Adrenal gland (tissue), 12 donors: ENCODE data around the gene ZNF714. TPM values are rescaled to one million over a fixed set of nuclear protein-coding genes. Genes with fewer than 3 reads are reported as not detected.

Experiments
- DNase-seq, 7 donors: peaks; one replicate each; pipeline ENCODE4 v3.0.0-alpha.2; 2019 to 2020
- H3K27ac ChIP-seq, 5 donors: fragments of 200-600 bp; sonication (generic) in 4 of 5; 1 replicate in 3 of 5; 2 replicates in 2 of 5; pipeline versions ENCODE4 v1.5.1 to v1.8.0; 2016 to 2020; ENCODE audit warnings: mild to moderate bottlenecking in 1 of 5
- H3K27me3 ChIP-seq: fragments of 200-600 bp; 2 replicates; pipeline ENCODE4 v1.8.0; 2021
- H3K36me3 ChIP-seq, 2 donors: fragments of 200-600 bp; replicated peaks in 1 of 2; 1 replicate in 1 of 2; 2 replicates in 1 of 2; pipeline versions ENCODE4 v1.5.1 to v1.8.0; 2018 to 2022
- H3K4me1 ChIP-seq, 2 donors: fragments of 200-600 bp; replicated peaks in 1 of 2; 1 replicate in 1 of 2; 2 replicates in 1 of 2; pipeline versions ENCODE4 v1.5.1 to v1.8.0; 2018 to 2021
- H3K4me3 ChIP-seq, 4 donors: fragments of 200-600 bp; sonication (generic) in 3 of 4; one replicate each; pipeline ENCODE4 v1.5.1; 2016 to 2018
- H3K9me3 ChIP-seq, 3 donors: fragments of 200-600 bp; sonication (generic) in 1 of 3; replicated peaks in 1 of 3; 1 replicate in 2 of 3; 2 replicates in 1 of 3; pipeline versions ENCODE4 v1.5.1 to v1.8.0; 2016 to 2021
- CTCF ChIP-seq, 6 experiments: fragments of 450-650 bp in 4 of 6; fragments of 200-600 bp in 2 of 6; sonication (generic) in 1 of 6; IDR thresholded peaks; 1 replicate in 5 of 6; 2 replicates in 1 of 6; pipeline versions ENCODE4 v1.5.1 to v1.8.0; 2016 to 2021; ENCODE audit warnings: antibody characterized with exemption in 6 of 6, mild to moderate bottlenecking in 2 of 6, moderate library complexity in 1 of 6
- POLR2A ChIP-seq, 2 donors: fragments of 450-650 bp; IDR thresholded peaks; one replicate each; pipeline ENCODE4 v1.6.1; 2017; ENCODE audit warnings: antibody characterized with exemption in 2 of 2, mild to moderate bottlenecking in 2 of 2, moderate library complexity in 1 of 2
- WGBS, 4 donors: extraction: QIAGEN DNeasy Blood & Tissue Kit in 2 of 4; methylation state at CpG; one replicate each; pipeline versions ENCODE4 v1.1.5 to v1.1.7; 2013 to 2017; 5-methylcytosine and 5-hydroxymethylcytosine counted together
- intact Hi-C, 2 donors: fragments of 100-400 bp; cut with DNase I; formaldehyde crosslinking; loops; one replicate each; pipeline versions ENCODE4 v1.14.1 to v1.15.0; 2022 to 2023
- polyA plus RNA-seq, 3 donors: library from polyadenylated mRNA; stranded (reverse); fragments of 200-250 nt in 2 of 3; fragments of 350-450 nt in 1 of 3; fragmentation: Illumina TruSeq in 1 of 3; extraction: RNeasy Lipid Tissue Mini Kit (QIAGEN cat#74804) in 1 of 3; gene quantifications; one replicate each; pipeline ENCODE4 v1.2.3, GENCODE V29; 2013 to 2014
- total RNA-seq, 9 donors: library from RNA; depleted of rRNA in 4 of 9; stranded (reverse); fragments of >200 nt in 4 of 9; fragments of 120-200 nt in 1 of 9; fragmentation: NEBNext Ultra II Directional in 1 of 9; extraction: Animal tissue kit (Norgen Biotek cat#: 25700) in 1 of 9; gene quantifications; one replicate each; pipeline versions ENCODE4 v1.1.0 to v1.2.4, GENCODE V29; 2013 to 2023
- donor health status: healthy with polysubstance abuse.
- donor health status: Bipolar disorder and iron deficiency.
- donor health status: DM: yes; HTN: yes; CAD: no.
- donor health status: DM: no; HTN: no; CAD: no.
- donor health status: DM: no; HTN: no; CAD: no.
- donor health status: DM: yes; HTN: yes; CAD: no.

Gene ZNF714
- total and polyA plus RNA-seq, 12 donors = 2.5 to 34.2 (median 11.6) TPM

- peaks cover 0 to 15% of the 10 kb centered on the region in 2 donors for H3K36me3 ChIP-seq
- 96 to 99% (median 97%) methylated on average over 2 of the region's 2 CpGs for WGBS, 4 donors
These were observed 35.3 kb downstream of the ZNF714 start for GRCh38 chr19:21117041-21117907.

GRCh38 chr19:21126078-21126477, 44.1 kb downstream of the ZNF714 start:
- no peak overlapping the region for H3K27ac ChIP-seq
- H3K9me3 ChIP-seq = no peaks in the 10 kb centered on the region
- intact Hi-C loops = no loop called here
- no peaks in the 10 kb centered on the region for H3K27me3 ChIP-seq
- no peak for DNase-seq
- H3K36me3 ChIP-seq = no peaks in the 10 kb centered on the region
- peaks cover 13 to 27% of the 10 kb centered on the region in 2 donors for H3K4me1 ChIP-seq
- TF ChIP-seq POLR2A (IDR thresholded peaks at IDR 0.05) = no peak
- no peak for TF ChIP-seq CTCF (IDR thresholded peaks at IDR 0.05)
- no peak overlapping the region for H3K4me3 ChIP-seq

More at GRCh38 chr19:21117041-21117907, 35.3 kb downstream of the ZNF714 start:
- intact Hi-C loops = no loop called here
- no peak for DNase-seq
- Histone ChIP-seq H3K4me3 (no peak overlapping the region), H3K27me3 (no peaks in the 10 kb centered on the region), H3K9me3 (no peaks in the 10 kb centered on the region), H3K27ac (no peak overlapping the region), H3K4me1 (no peaks in the 10 kb centered on the region)
- TF ChIP-seq POLR2A (IDR thresholded peaks at IDR 0.05) = no peak
- no peak for TF ChIP-seq CTCF (IDR thresholded peaks at IDR 0.05)

GRCh38 chr19:21127001-21127400, 45.0 kb downstream of the ZNF714 start:
- no peak overlapping the region for H3K4me3 ChIP-seq
- H3K27me3 ChIP-seq = no peaks in the 10 kb centered on the region
- TF ChIP-seq POLR2A (IDR thresholded peaks at IDR 0.05) (no peak), CTCF (IDR thresholded peaks at IDR 0.05) (no peak)
- no peaks in the 10 kb centered on the region for H3K36me3 ChIP-seq
- peaks cover 13 to 27% of the 10 kb centered on the region in 2 donors for H3K4me1 ChIP-seq
- intact Hi-C loops = no loop called here
- WGBS, 4 donors = 13 to 25% (median 18%) methylated on average over 2 of the region's 2 CpGs
- H3K27ac ChIP-seq = peak overlapping the region in 4 of 5 donors; percentile 11 to 64 (median 32)
- peak in 1 of 7 donors; percentile 15 for DNase-seq
- H3K9me3 ChIP-seq = no peaks in the 10 kb centered on the region

- Histone ChIP-seq H3K4me1 (peaks cover 13 to 27% of the 10 kb centered on the region in 2 donors), H3K27me3 (no peaks in the 10 kb centered on the region), H3K4me3 (no peak overlapping the region), H3K36me3 (no peaks in the 10 kb centered on the region), H3K27ac (peak overlapping the region in 4 of 5 donors; percentile 10 to 64 (median 32)), H3K9me3 (no peaks in the 10 kb centered on the region)
- no peak for DNase-seq
- intact Hi-C loops = no loop called here
- WGBS, 4 donors = 20 to 33% (median 26%) methylated on average over 4 of the region's 4 CpGs
- TF ChIP-seq CTCF (IDR thresholded peaks at IDR 0.05) = no peak
- no peak for TF ChIP-seq POLR2A (IDR thresholded peaks at IDR 0.05)
These were observed 45.9 kb downstream of the ZNF714 start for GRCh38 chr19:21127898-21128297.
